Sciatic nerve (tissue), 2 donors: Measurements from ENCODE around the gene PARD6B. TPM values are rescaled to one million over a fixed set of nuclear protein-coding genes. Genes with fewer than 3 reads are reported as not detected.
A peak's percentile ranks its signal among the peaks of the same experiment; 100 is the strongest.
"Not testable (repeated sequence)": the region's sequence is repeated elsewhere in the genome, so short reads cannot be mapped to it uniquely, and the experiment has no call there.

Experiments
- ATAC-seq: fragments of 200-7000 bp; cut with Tn5 transposase; one replicate; pipeline ENCODE4 v1.9.1; 2020; ENCODE audit warnings: mild to moderate bottlenecking, moderate library complexity
- DNase-seq: peaks from one replicate; pipeline ENCODE4 v3.0.0-alpha.2; 2020; ENCODE audit warnings: low spot score
- intact Hi-C: fragments of 100-400 bp; cut with DNase I; formaldehyde crosslinking; loops from one replicate; pipeline ENCODE4 v1.14.2; 2022
- total RNA-seq: library from RNA; stranded (reverse); fragmentation: NEBNext Ultra II Directional; extraction: Animal tissue kit (Norgen Biotek cat#: 25700); gene quantifications from one replicate; pipeline ENCODE4 v1.2.1, GENCODE V29; 2021
- donor health status: DM: no; HTN: no; CAD: no.
- donor health status: DM: no; HTN: no; CAD: no.

The PARD6B gene
- total RNA-seq, 1 donor from 2014 or later, result 5.7 TPM

DNA sequence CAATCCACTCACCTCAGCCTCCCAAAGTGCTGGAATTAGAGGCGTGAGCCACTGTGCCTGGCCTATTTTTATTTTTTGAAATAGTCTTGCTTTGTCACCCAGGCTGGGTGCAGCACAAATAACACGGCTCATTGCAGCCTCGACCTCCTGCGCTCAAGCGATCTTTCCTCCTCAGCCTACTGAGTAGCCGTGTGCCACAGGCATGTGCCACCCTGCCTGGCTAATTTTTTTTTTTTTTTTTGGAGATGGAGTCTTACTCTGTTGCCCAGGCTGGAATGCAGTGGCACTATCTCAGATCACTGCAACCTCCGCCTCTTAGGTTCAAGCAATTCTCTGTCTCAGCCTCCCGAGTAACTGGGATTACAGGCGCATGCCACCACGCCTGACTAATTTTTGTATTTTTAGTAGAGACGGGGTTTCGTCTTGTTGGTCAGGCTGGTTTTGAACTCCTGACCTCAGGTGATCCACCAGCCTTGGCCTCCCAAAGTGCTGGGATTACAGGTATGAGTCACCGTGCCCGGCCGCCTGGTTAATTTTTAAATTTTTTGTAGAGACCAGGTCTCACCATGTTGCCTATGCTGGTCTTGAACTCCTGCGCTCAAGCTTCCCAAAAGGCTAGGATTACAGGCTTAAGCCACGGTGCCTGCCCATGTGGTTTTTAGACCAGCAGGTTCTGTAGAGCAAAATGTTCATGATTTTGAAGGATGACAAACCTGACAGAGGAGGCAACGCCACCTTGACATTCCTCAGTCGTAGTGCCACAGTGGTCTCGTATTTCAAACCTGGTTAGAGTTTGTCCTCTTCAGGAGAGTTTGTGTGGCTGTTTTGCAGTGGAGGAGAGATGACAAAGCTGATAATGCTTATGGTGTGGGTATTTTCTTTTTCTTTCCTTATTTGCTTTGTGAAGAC is 32.4 kb downstream of the PARD6B start:
- ATAC-seq, DNase-seq, intact Hi-C loops: not testable (repeated sequence)

GRCh38 chr20:50765251-50765650 is 33.9 kb downstream of the PARD6B start:
- intact Hi-C loops, DNase-seq: not testable (repeated sequence)

DNA sequence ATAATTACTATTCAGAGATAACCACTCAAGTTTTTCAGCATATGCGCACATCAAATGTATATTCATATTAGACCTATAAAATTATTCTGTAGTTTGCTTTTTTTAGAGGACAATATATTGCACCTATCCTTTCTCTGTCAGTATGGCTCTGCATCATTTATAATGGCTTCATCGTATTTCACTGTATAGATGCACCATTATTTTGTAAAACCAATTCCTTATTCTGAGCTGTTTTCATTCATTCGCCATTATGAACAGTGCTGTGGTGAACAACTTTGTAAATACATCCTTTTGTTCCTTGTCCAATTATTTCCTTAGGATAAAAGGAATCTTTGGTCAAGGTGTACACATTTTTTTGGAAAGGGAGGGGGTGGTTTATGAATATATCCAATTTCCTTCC is 34.3 kb downstream of the PARD6B start:
- no peak for DNase-seq
- ATAC-seq, result no peak
- intact Hi-C loops, result no loop called here

More at GRCh38 chr20:50765251-50765650, 33.9 kb downstream of the PARD6B start:
- not testable (repeated sequence) for ATAC-seq

DNA sequence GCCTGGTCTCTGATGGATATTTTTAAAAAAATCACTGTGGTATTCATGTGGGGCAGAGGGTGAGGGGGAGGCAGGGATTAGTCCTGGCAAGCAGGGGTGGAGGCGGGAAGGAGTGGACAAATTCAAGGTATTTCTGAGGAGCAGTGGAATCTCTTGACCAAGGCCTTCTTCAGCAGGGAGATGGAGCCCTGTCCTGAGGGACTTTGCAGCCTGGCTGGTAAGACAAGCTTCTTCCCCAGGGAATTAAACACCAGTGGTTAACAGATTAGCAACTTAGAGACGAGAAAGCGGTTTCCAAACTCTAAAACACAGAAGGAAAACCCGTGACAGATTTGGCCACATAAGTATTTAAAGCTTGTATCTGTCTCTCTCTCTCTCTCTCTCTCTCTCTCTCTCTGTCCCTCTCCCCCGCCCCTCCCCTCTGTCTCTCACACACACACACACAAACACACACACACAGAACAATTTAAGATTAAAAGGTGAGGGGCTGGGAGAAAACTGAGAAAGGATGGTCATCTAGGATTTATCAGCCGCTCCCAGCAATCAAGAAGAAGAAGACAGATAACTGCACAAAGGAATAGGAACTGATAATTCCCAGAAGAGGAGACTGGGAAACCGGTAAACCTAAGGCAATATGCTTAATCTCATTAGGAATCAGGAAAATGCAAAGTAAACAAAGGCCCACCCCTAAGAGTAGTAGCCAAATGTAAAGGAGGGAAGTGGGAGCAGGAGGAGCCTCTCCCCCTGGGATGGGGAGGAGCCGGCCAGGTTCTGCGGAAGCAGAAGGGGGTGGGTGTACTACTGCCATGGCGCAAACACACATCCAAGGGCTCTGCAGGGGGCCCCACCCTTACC is 35.8 kb downstream of the PARD6B start:
- DNase-seq, ATAC-seq, intact Hi-C loops: not testable (repeated sequence)

- DNase-seq, intact Hi-C loops: not testable (repeated sequence)
- ATAC-seq, result peak; percentile 31
Measured at GRCh38 chr20:50768991-50769390, 37.6 kb downstream of the PARD6B start.

DNA sequence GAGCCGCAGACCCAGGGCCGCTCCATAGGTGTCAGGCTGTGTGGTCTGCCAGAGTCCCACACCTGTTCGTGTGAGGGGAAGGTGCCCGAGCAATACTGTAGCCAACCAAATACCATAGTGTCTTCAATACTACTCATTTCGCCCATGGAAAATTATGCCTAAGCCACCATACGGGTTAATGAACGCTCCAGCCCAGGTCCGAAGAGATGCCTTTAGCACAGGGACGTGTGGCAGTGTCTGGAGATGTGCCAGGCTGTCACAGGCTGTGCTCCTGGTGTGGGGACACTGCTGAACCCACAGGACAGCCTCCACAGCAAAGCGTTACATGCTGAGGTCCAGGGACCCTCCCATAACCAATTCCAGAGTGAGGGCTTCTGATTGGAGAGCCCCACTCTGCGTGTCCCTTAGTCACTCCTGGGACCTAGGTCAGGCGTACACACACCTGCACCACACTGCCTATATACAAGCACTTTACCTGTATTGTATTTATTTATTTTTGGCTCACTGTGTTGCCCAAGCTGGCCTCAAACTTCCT is 38.2 kb downstream of the PARD6B start:
- DNase-seq, intact Hi-C loops, ATAC-seq: not testable (repeated sequence)

- ATAC-seq, intact Hi-C loops, DNase-seq: not testable (repeated sequence)
Measured at GRCh38 chr20:50771419-50772080, 40.2 kb downstream of the PARD6B start.

DNA sequence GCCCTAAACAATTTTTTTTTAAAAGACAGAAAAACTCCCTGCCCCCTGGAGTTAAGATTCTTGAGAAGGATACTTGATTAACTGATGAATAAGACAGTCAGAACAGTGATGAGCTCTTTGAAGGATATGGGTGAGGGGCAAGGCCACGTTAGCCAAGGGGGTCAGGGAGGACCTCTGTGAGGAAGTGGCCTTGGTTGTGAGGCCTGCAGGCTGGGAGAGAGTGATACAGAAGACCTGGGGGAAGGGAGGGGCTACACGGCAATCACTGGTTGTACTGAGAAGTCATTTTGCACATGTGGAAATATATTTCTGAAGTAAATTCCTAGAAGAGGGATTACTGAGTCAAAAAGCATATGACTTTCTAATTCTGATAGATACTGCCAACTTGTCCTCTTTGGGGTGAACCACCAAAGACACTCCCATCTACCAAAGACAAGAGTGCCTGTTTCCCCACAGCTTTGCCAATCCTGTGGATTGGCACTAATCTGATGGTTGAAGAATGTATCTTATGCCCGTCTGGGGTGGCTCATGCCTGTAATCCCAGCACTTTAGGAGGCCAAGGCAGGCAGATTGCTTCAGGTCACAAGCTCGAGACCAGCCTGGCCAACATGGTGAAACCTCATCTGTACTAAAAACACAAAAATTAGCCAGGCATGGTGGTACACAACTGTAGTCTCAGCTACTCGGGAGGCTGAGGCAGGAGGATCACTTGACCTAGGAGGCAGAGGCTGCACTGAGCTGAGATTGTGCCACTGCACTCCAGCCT is 41.2 kb downstream of the PARD6B start:
- intact Hi-C loops, result no loop called here
- DNase-seq (no peak), ATAC-seq (no peak)

- intact Hi-C loops, result no loop called here
- DNase-seq (no peak), ATAC-seq (no peak)
Measured at GRCh38 chr20:50774515-50774914, 43.1 kb downstream of the PARD6B start.

- intact Hi-C loops, result no loop called here
- peak; percentile 47 for DNase-seq
- ATAC-seq, result no peak
Measured at GRCh38 chr20:50776122-50776817, 44.9 kb downstream of the PARD6B start.

GRCh38 chr20:50777373-50777772 is 46.0 kb downstream of the PARD6B start:
- no peak for ATAC-seq
- intact Hi-C loops, result no loop called here
- no peak for DNase-seq

- ATAC-seq, intact Hi-C loops, DNase-seq: not testable (repeated sequence)
Measured at GRCh38 chr20:50778994-50779393, 47.6 kb downstream of the PARD6B start.

DNA sequence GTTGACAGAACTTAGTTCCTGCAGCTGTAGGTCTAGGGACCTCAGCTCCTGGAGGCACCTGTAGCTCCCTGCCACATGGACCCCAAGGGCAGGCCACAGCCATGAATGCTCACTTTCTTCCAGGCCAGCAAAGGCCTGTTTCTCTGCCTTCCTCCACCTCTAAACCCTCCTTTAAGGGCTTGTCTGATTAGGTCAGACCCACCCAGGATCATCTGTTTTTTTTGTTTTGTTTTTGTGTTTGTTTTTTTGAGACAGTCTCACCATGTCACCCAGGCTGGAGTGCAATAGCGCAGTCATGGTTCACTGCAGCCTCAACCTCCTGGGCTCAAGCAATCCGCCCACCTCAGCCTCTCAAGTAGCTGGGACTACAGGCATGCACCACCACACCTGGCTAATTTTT is 52.0 kb downstream of the PARD6B start:
- ATAC-seq, result no peak

GRCh38 chr20:50783903-50784302 is 52.5 kb downstream of the PARD6B start:
- ATAC-seq, result no peak
- intact Hi-C loops, result no loop called here
- no peak for DNase-seq

More for the DNA sequence above, 52.0 kb downstream of the PARD6B start:
- intact Hi-C loops, result no loop called here
- no peak for DNase-seq

GRCh38 chr20:50784464-50784863 is 53.1 kb downstream of the PARD6B start:
- intact Hi-C loops, result no loop called here
- no peak for ATAC-seq
- DNase-seq, result no peak

DNA sequence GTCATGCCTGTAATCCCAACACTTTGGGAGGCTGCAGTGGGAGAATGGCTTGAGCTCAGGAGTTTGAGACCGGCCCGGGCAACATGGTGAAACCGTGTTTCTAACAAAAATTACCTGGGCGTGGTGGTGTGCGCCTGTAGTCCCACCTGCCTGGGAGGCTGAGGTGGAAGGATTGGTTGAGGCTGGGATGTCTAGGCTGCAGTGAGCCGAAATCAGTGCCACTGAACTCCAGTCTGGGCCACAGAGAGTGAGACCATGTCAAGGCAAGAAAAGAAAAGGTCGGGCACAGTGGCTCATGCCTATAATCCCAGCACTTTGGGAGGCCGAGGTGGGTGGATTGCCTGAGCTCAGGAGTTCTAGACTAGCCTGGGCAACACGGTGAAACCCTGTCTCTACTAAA is 55.3 kb downstream of the PARD6B start:
- intact Hi-C loops, result no loop called here
- DNase-seq (peak; percentile 26), ATAC-seq (no peak)

DNA sequence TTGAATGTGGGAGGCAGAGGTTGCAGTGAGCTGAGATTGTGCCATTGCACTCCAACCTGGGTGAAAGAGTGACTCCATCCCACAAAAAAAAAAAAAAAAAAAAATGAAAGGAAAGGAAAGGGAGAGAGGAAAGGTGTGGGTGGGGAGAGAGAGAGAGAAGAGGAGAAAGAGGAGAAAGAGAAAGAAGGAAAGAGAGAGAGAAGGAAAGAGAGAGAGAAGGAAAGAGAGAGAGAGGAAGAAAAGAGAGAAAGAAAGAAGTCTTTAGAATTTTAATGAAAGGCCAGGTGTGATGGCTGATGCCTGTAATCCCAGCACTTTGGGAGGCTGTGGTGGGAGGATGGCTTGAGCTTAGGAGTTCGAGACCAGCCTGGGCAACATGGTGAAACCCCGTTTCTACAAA is 55.8 kb downstream of the PARD6B start:
- DNase-seq (peak; percentile 9), ATAC-seq (no peak)
- intact Hi-C loops, result no loop called here
